Measurements from ENCODE around the gene SERPING1.

DNA sequence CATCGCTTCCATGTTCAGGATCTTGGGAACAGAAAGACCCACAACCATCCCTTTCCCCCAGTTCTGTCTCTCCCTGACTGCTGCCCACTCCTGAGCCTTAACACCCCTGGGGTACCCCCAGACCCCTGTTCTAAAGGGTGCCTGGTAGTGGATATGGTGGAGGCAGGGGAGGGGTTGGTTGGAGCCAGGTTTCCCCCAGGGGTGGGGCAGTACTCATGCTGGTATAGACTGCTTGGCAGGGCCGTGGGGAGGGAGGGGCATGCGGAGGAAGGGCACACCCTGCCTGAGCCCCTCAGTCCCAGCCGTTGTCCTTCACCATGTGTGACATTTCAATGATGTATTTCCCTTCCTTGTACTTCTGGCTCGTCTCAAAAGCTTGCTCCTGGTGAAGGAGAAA lies 48.2 kb downstream of the SERPING1 start:
- TF ChIP-seq POLR2A (IDR thresholded peaks at IDR 0.05; ENCODE audit: low read depth, low read length) = no peak
- TF ChIP-seq POLR2AphosphoS5 (IDR thresholded peaks at IDR 0.05; ENCODE audit: low read depth, low read length) = no peak
- TF ChIP-seq SPI1 (IDR thresholded peaks at IDR 0.05; ENCODE audit: low read depth, low read length) = no peak
- TF ChIP-seq POU2F2 (IDR thresholded peaks at IDR 0.05; ENCODE audit: low read depth, low read length) = no peak
- TF ChIP-seq TAF1 (IDR thresholded peaks at IDR 0.05; ENCODE audit: low read depth, low read length) = no peak
